HEK293 (cell line): ENCODE results near the gene MECR.
A peak's percentile ranks its signal among the peaks of the same experiment; 100 is the strongest.

Source experiments
- ELK4 ChIP-seq: IDR thresholded peaks from 2 replicates; pipeline ENCODE4 v1.6.1; 2011; ENCODE audit warnings: mild to moderate bottlenecking, low read depth, low read length, borderline replicate concordance
- GLIS2 ChIP-seq: fragments of 450-650 bp; formaldehyde crosslinking; IDR thresholded peaks from 2 replicates; pipeline ENCODE4 v1.5.1; 2016; ENCODE audit warnings: missing biosample characterization, missing genetic modification characterization
- SCRT2 ChIP-seq: fragments of 450-650 bp; formaldehyde crosslinking; IDR thresholded peaks from 2 replicates; pipeline ENCODE4 v1.5.1; 2016; ENCODE audit warnings: missing biosample characterization, missing genetic modification characterization
- WT1 ChIP-seq: fragments of 450-650 bp; formaldehyde crosslinking; IDR thresholded peaks from 2 replicates; pipeline ENCODE4 v1.5.1; 2016; ENCODE audit warnings: missing biosample characterization, missing genetic modification characterization
- ZBTB20 ChIP-seq: fragments of 450-650 bp; formaldehyde crosslinking; IDR thresholded peaks from 2 replicates; pipeline ENCODE4 v1.5.1; 2016; ENCODE audit warnings: missing biosample characterization, missing genetic modification characterization
- ZFHX2 ChIP-seq: fragments of 450-650 bp; formaldehyde crosslinking; conservative IDR thresholded peaks from 2 replicates; pipeline ENCODE4 v1.5.1; 2016; ENCODE audit warnings: missing biosample characterization, missing genetic modification characterization
- ZFP3 ChIP-seq: fragments of 450-650 bp; formaldehyde crosslinking; IDR thresholded peaks from 2 replicates; pipeline ENCODE4 v1.5.1; 2016; ENCODE audit warnings: low read depth, missing biosample characterization, missing genetic modification characterization
- ZFP69B ChIP-seq: fragments of 450-650 bp; formaldehyde crosslinking; IDR thresholded peaks from 2 replicates; pipeline ENCODE4 v1.5.1; 2016; ENCODE audit warnings: missing biosample characterization, missing genetic modification characterization
- ZNF10 ChIP-seq: fragments of 450-650 bp; formaldehyde crosslinking; IDR thresholded peaks from 2 replicates; pipeline ENCODE4 v1.5.1; 2017; ENCODE audit warnings: missing biosample characterization, missing genetic modification characterization
- ZNF112 ChIP-seq: fragments of 450-650 bp; formaldehyde crosslinking; IDR thresholded peaks from 2 replicates; pipeline ENCODE4 v1.5.0; 2017; ENCODE audit warnings: missing biosample characterization, missing genetic modification characterization
- ZNF114 ChIP-seq: fragments of 450-650 bp; formaldehyde crosslinking; IDR thresholded peaks from 2 replicates; pipeline ENCODE4 v1.5.0; 2017; ENCODE audit warnings: missing biosample characterization, missing genetic modification characterization
- ZNF121 ChIP-seq: fragments of 450-650 bp; formaldehyde crosslinking; IDR thresholded peaks from 2 replicates; pipeline ENCODE4 v1.5.1; 2016; ENCODE audit warnings: missing biosample characterization, missing genetic modification characterization
- ZNF132 ChIP-seq: fragments of 450-650 bp; formaldehyde crosslinking; IDR thresholded peaks from 2 replicates; pipeline ENCODE4 v1.5.1; 2017; ENCODE audit warnings: missing biosample characterization, missing genetic modification characterization, borderline replicate concordance
- ZNF155 ChIP-seq: fragments of 450-650 bp; formaldehyde crosslinking; IDR thresholded peaks from 2 replicates; pipeline ENCODE4 v1.5.1; 2016; ENCODE audit warnings: missing biosample characterization, missing genetic modification characterization
- ZNF16 ChIP-seq: fragments of 450-650 bp; formaldehyde crosslinking; IDR thresholded peaks from 2 replicates; pipeline ENCODE4 v1.5.1; 2016; ENCODE audit warnings: low read depth, missing biosample characterization, missing genetic modification characterization
- ZNF214 ChIP-seq: fragments of 450-650 bp; formaldehyde crosslinking; IDR thresholded peaks from 2 replicates; pipeline ENCODE4 v1.5.1; 2017; ENCODE audit warnings: missing biosample characterization, mild to moderate bottlenecking, missing genetic modification characterization, borderline replicate concordance
- ZNF23 ChIP-seq: fragments of 450-650 bp; formaldehyde crosslinking; IDR thresholded peaks from 2 replicates; pipeline ENCODE4 v1.5.1; 2016; ENCODE audit warnings: missing biosample characterization, missing genetic modification characterization, borderline replicate concordance
- ZNF248 ChIP-seq: fragments of 450-650 bp; formaldehyde crosslinking; IDR thresholded peaks from 2 replicates; pipeline ENCODE4 v1.5.1; 2017; ENCODE audit warnings: missing biosample characterization, missing genetic modification characterization
- ZNF274 ChIP-seq, 2 experiments: fragments of 200-500 bp in 1 of 2; fragments of 450-650 bp in 1 of 2; sonication (Bioruptor generic) in 1 of 2; formaldehyde crosslinking in 1 of 2; IDR thresholded peaks; 2 replicates each; pipeline versions ENCODE4 v1.5.1 to v1.6.1; 2014 to 2016; ENCODE audit warnings: borderline replicate concordance in 1 of 2, inconsistent platforms in 1 of 2, low read length in 1 of 2, missing biosample characterization in 1 of 2, missing genetic modification characterization in 1 of 2
- ZNF350 ChIP-seq: fragments of 450-650 bp; formaldehyde crosslinking; IDR thresholded peaks from 2 replicates; pipeline ENCODE4 v1.5.0; 2017; ENCODE audit warnings: missing biosample characterization, mild to moderate bottlenecking, missing genetic modification characterization
- ZNF501 ChIP-seq: fragments of 450-650 bp; formaldehyde crosslinking; IDR thresholded peaks from 2 replicates; pipeline ENCODE4 v1.5.1; 2016; ENCODE audit warnings: missing biosample characterization, missing genetic modification characterization
- ZNF548 ChIP-seq: fragments of 450-650 bp; formaldehyde crosslinking; IDR thresholded peaks from 2 replicates; pipeline ENCODE4 v1.5.1; 2016; ENCODE audit warnings: missing biosample characterization, missing genetic modification characterization
- ZNF580 ChIP-seq: fragments of 450-650 bp; formaldehyde crosslinking; IDR thresholded peaks from 2 replicates; pipeline ENCODE4 v1.5.1; 2016; ENCODE audit warnings: missing biosample characterization, missing genetic modification characterization
- ZNF600 ChIP-seq: fragments of 450-650 bp; formaldehyde crosslinking; IDR thresholded peaks from 2 replicates; pipeline ENCODE4 v1.5.1; 2016; ENCODE audit warnings: missing biosample characterization, missing genetic modification characterization
- ZNF658 ChIP-seq: fragments of 450-650 bp; formaldehyde crosslinking; IDR thresholded peaks from 2 replicates; pipeline ENCODE4; 2016; ENCODE audit warnings: missing biosample characterization, missing genetic modification characterization
- ZNF664 ChIP-seq: fragments of 450-650 bp; formaldehyde crosslinking; IDR thresholded peaks from 2 replicates; pipeline ENCODE4 v1.5.1; 2016; ENCODE audit warnings: missing biosample characterization, missing genetic modification characterization
- ZNF670 ChIP-seq: fragments of 450-650 bp; formaldehyde crosslinking; IDR thresholded peaks from 2 replicates; pipeline ENCODE4 v1.5.1; 2016; ENCODE audit warnings: missing biosample characterization, missing genetic modification characterization, low read depth
- ZNF677 ChIP-seq: fragments of 450-650 bp; IDR thresholded peaks from 2 replicates; pipeline ENCODE4 v1.5.0; 2018; ENCODE audit warnings: missing biosample characterization, mild to moderate bottlenecking, missing genetic modification characterization, moderate library complexity
- ZNF777 ChIP-seq: fragments of 450-650 bp; formaldehyde crosslinking; IDR thresholded peaks from 2 replicates; pipeline ENCODE4 v1.5.1; 2017; ENCODE audit warnings: missing biosample characterization, missing genetic modification characterization, borderline replicate concordance
- ZNF791 ChIP-seq: fragments of 450-650 bp; formaldehyde crosslinking; IDR thresholded peaks from 2 replicates; pipeline ENCODE4 v1.5.1; 2016; ENCODE audit warnings: missing biosample characterization, missing genetic modification characterization
- ZSCAN23 ChIP-seq: fragments of 450-650 bp; formaldehyde crosslinking; IDR thresholded peaks from 2 replicates; pipeline ENCODE4 v1.5.1; 2016; ENCODE audit warnings: missing biosample characterization, missing genetic modification characterization
- TF ChIP-seq, protein P1 (sequence below): fragments of 450-650 bp; formaldehyde crosslinking; IDR thresholded peaks from 2 replicates; pipeline ENCODE4 v1.5.1; 2016; ENCODE audit warnings: missing biosample characterization, missing genetic modification characterization
- TF ChIP-seq, protein P2 (sequence below): fragments of 450-650 bp; formaldehyde crosslinking; optimal IDR thresholded peaks from 2 replicates; pipeline ENCODE3; 2016; ENCODE audit warnings: missing biosample characterization, mild to moderate bottlenecking, missing genetic modification characterization

MECR gene

DNA sequence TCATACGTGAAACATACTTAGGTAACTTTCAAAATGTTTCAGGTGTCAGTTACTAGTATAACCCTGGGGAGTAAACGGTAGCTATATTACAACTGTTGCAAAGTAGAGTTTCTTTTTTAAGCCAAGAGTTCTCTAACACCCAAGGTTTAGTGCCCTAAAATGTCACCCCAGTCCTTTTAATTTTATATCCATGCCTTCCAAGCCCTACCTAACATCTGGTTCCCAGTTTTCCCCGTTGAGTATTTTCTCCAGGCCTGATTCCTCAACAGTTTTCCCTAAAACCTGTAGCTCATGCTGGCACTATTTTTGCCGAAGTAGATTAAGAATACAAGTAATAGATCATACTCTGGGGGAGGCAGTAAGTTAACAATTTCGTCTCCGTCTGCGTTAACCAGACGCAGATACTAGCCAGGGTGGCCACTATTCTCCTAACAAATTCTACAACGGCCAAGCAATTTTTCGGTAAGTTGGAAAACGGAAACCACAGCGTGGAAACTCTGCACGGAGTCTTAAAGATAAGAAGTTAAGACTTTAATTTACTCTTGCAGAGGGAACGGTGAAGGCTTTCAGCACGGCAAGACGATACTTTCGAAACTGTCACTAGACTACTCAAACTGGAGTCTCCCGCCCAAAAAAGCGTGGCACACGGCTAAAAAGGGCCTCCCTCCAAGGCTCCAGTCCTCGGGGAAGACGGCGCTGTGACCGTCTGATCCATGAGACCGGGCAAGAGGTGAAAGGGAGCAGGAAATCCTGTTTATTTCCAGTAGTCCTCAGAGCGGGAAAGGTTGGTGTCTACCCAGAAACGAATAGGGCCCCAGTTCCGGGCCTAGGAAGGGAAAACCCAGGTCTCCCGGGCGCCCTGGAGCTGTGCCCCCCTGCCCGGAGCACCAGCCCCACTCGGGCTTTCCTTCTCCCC lies 50.0 kb downstream of the MECR start (continued):
- TF ChIP-seq ZNF548 (tag by site-specific recombination): no peak
- no peak for TF ChIP-seq ZFP69B (tag by site-specific recombination)
- no peak for TF ChIP-seq ZNF10
- peak; percentile 98 for TF ChIP-seq SCRT2
- TF ChIP-seq ZNF132 (tag by site-specific recombination): no peak
- peak; percentile 25; the same call in 1 of the 2 replicates for TF ChIP-seq ZBTB20 (tag by site-specific recombination)
- no peak for TF ChIP-seq ZSCAN23 (tag by site-specific recombination)
- no peak for TF ChIP-seq ZNF214 (tag by site-specific recombination)
- no peak for TF ChIP-seq ZNF16 (tag by site-specific recombination)
- no peak for TF ChIP-seq ZNF777 (tag by site-specific recombination)
- no peak for TF ChIP-seq ZNF670 (tag by site-specific recombination)
- TF ChIP-seq ZNF112 (tag by site-specific recombination): no peak
- TF ChIP-seq ZNF677 (tag by site-specific recombination): no peak
- TF ChIP-seq ZFP3 (tag by site-specific recombination): no peak
- no peak for TF ChIP-seq ZNF664 (tag by site-specific recombination)
- no peak for TF ChIP-seq ZNF658 (tag by site-specific recombination)
- TF ChIP-seq ZNF114: no peak
- no peak for TF ChIP-seq ZNF121 (tag by site-specific recombination)
- no peak; the same call in 1 of the 2 replicates for TF ChIP-seq WT1 (tag by site-specific recombination)
- TF ChIP-seq GLIS2 (tag by site-specific recombination): no peak
- TF ChIP-seq, protein P1, sequence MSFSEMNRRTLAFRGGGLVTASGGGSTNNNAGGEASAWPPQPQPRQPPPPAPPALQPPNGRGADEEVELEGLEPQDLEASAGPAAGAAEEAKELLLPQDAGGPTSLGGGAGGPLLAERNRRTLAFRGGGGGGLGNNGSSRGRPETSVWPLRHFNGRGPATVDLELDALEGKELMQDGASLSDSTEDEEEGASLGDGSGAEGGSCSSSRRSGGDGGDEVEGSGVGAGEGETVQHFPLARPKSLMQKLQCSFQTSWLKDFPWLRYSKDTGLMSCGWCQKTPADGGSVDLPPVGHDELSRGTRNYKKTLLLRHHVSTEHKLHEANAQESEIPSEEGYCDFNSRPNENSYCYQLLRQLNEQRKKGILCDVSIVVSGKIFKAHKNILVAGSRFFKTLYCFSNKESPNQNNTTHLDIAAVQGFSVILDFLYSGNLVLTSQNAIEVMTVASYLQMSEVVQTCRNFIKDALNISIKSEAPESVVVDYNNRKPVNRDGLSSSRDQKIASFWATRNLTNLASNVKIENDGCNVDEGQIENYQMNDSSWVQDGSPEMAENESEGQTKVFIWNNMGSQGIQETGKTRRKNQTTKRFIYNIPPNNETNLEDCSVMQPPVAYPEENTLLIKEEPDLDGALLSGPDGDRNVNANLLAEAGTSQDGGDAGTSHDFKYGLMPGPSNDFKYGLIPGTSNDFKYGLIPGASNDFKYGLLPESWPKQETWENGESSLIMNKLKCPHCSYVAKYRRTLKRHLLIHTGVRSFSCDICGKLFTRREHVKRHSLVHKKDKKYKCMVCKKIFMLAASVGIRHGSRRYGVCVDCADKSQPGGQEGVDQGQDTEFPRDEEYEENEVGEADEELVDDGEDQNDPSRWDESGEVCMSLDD: no peak
- no peak for TF ChIP-seq ZNF23 (tag by site-specific recombination)
- TF ChIP-seq ZNF350 (tag by site-specific recombination): no peak
- no peak for TF ChIP-seq ZNF248 (tag by site-specific recombination)
- TF ChIP-seq ZFHX2: peak; percentile 15; the same call in 1 of the 2 replicates
- TF ChIP-seq ELK4: no peak
- TF ChIP-seq, protein P2, sequence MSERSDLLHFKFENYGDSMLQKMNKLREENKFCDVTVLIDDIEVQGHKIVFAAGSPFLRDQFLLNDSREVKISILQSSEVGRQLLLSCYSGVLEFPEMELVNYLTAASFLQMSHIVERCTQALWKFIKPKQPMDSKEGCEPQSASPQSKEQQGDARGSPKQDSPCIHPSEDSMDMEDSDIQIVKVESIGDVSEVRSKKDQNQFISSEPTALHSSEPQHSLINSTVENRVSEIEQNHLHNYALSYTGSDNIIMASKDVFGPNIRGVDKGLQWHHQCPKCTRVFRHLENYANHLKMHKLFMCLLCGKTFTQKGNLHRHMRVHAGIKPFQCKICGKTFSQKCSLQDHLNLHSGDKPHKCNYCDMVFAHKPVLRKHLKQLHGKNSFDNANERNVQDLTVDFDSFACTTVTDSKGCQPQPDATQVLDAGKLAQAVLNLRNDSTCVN: no peak
- no peak for TF ChIP-seq ZNF501 (tag by site-specific recombination)
- no peak for TF ChIP-seq ZNF155 (tag by site-specific recombination)
- TF ChIP-seq ZNF580: no peak
- no peak for TF ChIP-seq ZNF791 (tag by site-specific recombination)
- peak; percentile 35; the same call in 1 of the 2 replicates for TF ChIP-seq ZNF600 (tag by site-specific recombination)
- no peak for TF ChIP-seq ZNF274 (IDR thresholded peaks at IDR 0.05; ENCODE audit: low read length)
- TF ChIP-seq ZNF274 (tag by site-specific recombination; IDR thresholded peaks at IDR 0.05; ENCODE audit: borderline replicate concordance): no peak
